ENCODE results near the gene DGCR8.

The DGCR8 gene

DNA sequence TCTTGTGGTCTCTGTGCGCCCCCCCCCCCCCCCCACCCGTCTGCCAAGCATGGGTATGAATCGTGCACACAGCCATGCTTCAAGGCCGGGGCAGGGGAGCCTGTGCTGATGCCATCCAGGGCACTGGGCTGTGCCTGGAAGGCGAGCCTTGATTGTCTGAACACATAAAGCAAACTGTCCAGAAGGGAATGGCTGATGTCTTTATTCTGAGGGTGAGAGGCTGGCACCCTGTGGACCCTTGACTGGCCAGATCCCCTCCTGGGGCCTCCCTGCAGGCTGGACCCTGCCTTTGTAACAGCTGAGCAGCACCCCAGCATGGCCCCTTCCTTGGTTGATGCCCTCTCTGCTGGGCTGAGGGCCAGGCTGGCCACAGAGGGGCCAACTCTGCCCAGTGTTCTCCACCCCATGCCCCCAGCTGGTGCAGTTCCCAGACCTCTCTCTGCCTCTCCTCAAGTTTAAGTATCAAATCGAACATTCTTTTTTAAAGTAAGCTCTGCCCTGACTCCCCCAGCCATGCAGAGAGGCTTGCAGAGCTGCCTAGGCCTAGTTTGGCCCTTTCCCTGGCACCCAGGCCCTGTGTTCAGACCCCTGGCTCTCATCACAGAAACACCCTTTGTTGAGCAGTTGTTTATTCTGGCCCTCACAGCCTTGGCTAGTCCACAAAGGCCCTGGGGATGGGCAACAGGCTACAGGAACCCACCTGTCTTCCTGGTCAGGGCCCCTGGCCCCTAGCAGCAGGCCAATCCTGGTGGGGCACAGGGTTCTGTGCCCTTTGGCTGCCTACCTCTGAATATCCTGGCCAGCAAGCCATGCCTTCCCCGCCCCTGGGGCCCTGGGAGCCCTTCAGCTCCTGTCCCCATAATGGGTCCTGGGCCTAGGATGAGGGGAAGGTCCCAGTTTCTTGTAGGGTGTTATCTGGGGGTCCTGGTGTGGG lies 31.9 kb downstream of the DGCR8 start:
- no peak for DNase-seq

GRCh38 chr22:20112623-20113511 lies 32.8 kb downstream of the DGCR8 start:
- no peak for DNase-seq

DNA sequence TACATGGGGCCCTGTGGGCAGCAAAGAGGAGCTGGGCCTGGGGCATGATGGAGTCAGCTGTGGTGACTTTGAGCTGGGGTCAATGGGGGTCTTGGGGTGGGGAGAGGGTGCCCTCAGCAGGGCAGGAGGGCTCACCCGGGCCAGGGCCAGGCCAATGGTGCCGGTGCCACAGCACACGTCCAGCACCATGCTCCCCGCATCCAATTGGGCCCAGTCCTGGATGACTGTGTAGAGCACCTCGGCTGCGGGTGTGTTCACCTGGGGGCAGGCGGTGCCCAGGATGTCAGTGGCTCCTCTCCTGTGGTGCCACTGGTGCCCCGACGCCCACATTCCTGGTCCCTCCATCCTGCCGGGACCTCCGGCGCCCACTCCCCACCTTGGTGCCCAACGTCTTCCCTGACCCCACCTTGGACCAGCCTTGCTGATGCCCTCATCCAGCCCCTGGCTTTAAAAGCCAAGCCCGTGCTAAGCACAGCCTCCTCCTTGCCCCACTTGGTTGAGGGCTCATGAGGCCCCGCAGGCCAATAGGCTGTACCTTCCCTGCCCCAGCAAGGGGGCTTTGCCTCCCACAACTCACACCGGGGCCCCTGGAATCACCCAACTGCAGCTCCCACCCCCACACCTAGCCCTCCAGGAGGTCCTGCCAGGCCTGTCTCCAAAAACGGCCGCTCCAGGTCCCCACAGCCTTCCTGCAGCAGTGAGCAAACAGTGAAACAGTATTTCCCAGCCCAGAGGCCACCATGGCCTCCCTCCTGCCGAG lies 33.7 kb downstream of the DGCR8 start:
- DNase-seq, result no peak

GRCh38 chr22:20114506-20115475 lies 34.8 kb downstream of the DGCR8 start:
- no peak for DNase-seq

- DNase-seq, result no peak
Measured at GRCh38 chr22:20115691-20116375, 35.8 kb downstream of the DGCR8 start, which contains the start of gene RANBP1. Gene RANBP1, plus strand, starts transcription at chr22:20116104. Its CDS starts 81 bp downstream, at chr22:20116185.

DNA sequence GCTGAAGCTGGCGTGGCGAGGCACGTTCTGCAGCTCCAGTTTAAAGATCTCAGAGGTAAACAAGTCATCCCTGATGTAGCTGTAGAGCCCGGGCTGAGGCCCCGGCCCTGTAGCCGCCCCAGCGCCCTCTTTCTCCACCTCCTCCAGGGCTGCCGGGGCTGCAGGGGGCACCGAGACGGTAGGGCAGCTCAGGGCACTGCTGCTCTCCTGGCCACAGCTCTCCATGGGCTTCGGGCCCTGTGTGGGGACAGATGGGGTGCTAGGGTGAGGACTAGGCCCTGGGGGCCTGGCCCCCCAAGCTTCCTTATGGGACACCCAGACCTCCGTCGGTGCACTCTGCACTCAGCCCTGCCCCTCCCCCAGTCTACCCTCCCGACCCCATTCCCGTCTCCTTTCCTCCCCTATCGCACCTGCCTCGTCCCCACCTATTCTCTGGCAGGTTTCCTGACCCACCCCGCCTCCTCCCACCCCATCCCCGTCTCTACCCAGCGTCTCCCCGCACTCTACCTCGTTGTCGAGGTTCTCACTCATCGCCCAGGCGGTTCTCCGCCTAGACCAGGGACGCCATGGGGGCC lies 36.4 kb downstream of the DGCR8 start:
- DNase-seq, result no peak

DNA sequence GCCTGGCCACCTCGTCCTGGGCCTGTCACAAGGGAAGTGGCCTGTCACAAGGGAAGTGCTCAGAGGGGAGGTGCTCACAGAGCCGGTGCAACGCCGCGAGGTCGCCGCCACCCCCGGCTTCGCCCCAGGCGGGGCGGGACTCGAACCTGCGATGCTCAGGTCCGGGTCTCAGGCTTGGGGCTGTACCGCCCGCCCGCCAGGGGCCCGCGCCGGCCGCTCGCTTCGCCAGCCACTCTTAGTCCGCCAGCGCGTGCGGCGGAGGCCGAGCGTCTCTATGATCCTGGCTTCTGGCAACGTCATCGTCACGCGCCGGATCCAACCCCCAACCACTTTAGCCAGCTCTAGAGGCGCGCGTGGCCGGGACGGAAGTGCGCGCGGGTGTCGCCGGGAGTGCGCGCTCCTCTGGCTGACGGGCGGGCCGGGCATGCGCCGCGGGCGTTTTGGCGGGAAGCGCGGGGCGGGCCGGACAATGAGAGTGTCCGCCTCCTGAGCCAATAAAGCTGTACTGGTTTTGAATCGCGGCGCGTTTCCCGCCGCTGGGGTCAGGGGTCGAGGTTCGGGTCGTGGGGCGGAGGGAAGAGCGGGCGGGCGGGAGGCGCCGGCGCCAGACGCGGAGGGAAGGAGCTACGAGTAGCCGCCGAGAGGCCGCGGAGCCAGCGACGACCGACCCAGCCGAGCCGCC lies 37.1 kb downstream of the DGCR8 start, which contains the start of gene TRMT2A:
TRMT2A (minus strand) TSS at position 276 of the 682 bp plus-strand sequence. CDS start 320 bp downstream, outside the sequence.
- peak; percentile 95 to 97 for DNase-seq

- peak; percentile 74 to 86 for DNase-seq
Measured at GRCh38 chr22:20117633-20118299, 37.7 kb downstream of the DGCR8 start.

GRCh38 chr22:20118300-20119020 lies 38.4 kb downstream of the DGCR8 start:
- no peak for DNase-seq

GRCh38 chr22:20121856-20122415 lies 41.9 kb downstream of the DGCR8 start:
- DNase-seq, result no peak

DNA sequence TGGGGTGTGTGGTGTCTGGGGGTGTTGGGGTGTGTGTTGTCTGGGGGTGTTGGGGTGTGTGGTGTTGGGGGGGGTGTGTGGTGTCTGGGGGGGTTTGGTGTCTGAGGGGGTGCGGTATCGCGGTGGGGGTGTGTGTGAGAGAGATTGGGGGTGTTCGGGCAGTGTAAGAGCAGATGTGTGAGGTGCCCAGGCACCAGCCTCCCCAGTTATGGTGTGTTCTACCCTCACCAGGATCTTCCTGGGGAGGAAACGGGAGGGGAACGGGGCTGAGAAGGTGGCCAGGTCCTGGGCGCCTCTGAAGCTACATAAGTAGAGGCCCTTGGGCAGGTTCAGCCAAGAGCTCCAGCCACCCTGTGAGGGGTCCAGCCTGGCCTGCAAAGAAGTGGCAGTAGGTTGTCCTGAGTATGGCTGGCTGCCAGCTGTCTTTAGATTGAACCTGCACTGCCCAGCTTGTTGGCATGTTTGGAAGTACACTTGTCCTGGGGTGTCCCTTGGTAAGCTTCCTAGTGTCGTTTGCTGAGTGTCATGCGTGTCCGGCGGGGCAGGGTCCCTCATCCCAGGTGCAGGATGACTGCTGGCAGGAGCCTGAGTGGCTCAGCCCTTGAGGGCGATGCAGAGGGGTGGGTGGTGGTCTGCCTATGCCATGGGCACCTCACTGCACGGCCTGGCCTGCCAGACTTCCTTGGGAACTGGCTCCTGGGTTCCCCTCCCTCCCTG lies 43.5 kb downstream of the DGCR8 start:
- no peak for DNase-seq

DNA sequence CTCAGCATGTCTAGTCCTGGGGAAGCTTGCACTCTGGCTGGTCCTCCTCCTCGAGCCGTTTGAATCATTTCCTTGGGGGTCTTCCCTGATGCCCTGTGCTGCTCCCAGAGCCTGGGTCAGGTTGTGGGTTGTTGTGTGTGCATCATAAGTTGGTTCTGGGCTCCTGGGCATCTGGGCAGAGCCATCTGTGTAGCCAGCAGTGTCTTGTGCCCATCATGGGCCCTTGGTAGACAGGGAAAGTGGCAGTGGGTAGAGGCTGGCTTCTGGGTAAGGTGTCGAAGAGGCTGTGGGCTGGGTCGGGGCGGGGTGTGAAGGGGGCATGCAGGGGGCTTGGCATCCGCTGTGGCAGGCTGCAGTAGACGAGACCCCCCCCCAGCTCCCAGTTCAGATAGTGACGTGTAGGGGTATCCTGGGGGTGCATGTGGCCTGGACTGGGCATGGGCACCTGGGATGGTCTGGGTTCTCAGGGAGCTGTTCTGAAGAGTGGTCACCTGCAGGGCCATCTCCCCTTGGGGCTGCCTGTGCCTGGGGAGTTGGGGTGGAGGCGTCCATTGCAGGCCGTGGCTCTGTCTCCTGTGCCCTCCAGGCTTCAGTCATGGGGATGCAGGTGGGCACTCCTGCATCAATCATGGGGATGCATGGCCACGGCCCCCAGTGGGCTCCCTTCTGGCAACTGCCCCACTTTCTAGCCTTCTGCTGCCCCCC lies 44.2 kb downstream of the DGCR8 start:
- DNase-seq, result no peak

DNA sequence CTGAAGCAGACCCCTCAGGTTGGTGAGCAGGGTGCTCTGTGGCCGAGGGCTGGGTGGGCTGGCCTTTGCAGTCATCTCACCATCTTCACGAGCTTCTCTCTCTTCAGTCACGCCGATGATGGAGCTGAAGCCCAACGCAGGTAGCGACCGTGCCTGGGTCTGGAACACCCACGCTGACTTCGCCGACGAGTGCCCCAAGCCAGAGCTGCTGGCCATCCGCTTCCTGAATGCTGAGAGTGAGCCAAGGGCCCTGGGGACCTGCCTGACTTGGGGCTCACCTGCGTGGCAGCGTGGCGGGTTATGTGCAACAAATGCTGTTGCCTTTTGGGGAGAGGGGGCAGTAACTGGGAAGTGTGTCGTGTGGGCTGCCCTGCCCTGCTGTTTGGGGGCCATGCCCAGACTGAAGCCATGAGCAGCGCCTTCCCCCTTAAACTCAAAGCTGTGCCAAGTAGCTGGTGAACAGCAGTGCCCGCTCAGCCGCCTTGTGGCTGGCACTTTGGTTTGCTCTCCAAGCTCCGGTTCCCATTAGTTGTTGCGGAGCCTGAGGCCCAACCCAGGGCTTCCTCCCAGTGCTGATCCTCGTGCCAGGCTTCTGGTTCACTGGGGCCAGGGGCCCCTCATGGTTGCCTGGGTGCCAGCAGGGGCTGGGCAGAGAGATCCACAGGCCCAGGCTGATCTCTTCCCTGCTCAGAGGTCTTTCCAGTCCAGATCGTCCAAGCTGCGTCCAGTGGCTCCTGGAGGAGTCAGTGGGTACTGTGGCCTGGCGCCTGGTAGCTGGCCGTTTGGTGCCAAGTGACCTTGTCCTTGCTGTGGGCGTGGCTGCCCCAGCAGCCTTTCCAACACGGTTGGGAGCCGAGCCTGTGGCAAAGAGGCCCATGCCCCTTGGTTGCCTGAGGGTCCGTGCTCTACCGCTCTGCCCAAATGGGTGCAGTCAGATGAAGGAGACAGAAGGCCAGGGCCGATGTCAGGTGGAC lies 45.4 kb downstream of the DGCR8 start:
- DNase-seq, result no peak

DNA sequence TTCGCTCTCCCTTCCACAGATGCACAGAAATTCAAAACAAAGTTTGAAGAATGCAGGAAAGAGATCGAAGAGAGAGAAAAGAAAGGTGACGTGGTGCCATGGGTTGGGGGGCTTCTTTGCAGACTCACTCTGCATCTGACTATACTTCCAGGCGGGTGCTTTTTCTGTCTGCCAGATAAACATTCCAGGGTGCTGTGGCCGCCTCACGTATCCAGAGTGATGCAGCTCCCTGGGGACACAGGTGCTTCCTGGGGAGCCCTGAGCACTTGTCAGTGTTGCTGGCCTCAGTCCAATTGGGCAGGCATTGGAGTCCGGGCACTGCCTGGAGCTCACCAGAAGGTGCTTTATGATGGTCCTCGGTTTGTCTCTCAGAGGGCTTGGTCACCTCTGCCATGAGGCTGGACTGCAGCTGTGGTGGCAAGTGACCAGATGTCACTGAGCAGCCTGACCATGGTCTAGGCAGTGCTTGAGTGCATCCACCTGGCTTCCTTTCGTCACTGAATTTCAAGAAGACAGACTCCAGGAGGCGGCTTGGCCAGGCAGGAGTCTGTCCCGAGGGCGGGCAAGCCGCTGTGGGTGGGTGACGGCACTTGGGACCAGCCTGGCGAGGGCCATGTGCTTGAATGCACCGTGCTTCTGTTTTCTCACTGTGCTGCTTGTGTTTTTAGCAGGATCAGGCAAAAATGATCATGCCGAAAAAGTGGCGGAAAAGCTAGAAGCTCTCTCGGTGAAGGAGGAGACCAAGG lies 46.4 kb downstream of the DGCR8 start:
- no peak for DNase-seq
